GM19035 (cell line): Measurements from ENCODE around the gene HIVEP2.

Experiments
- ATAC-seq: cut with Tn5 transposase; IDR thresholded peaks from one replicate; pipeline ENCODE4 v1.9.1; 2021; ENCODE audit not compliant: unreplicated experiment

The HIVEP2 gene

GRCh38 chr6:142867355-142867801 lies 77.6 kb downstream of the HIVEP2 start:
- no peak for ATAC-seq

GRCh38 chr6:142863981-142864380 lies 81.0 kb downstream of the HIVEP2 start:
- ATAC-seq: no peak

DNA sequence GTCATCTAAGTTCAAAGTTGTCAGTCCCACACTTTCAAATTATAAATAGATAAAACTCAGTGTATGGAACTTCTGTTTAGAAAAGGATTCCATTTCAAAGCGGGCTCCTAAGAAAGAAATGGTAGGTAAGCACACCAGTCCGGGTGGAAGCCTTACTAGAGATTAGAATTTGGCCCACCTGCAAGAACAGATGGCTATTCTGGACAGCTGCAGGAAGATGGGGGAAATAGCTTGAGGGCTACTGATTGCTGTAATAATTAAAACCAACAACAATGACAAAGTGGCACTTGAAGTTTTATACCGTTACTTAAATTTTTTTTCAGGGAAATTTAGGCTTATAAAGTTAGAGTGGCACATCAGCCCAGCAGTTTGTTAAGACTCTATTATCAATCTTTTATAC lies 83.3 kb downstream of the HIVEP2 start:
- ATAC-seq: no peak

- no peak for ATAC-seq
These were observed 84.5 kb downstream of the HIVEP2 start for GRCh38 chr6:142860498-142860897.

GRCh38 chr6:142857796-142858555 lies 87.0 kb downstream of the HIVEP2 start:
- peak; percentile 13 for ATAC-seq

DNA sequence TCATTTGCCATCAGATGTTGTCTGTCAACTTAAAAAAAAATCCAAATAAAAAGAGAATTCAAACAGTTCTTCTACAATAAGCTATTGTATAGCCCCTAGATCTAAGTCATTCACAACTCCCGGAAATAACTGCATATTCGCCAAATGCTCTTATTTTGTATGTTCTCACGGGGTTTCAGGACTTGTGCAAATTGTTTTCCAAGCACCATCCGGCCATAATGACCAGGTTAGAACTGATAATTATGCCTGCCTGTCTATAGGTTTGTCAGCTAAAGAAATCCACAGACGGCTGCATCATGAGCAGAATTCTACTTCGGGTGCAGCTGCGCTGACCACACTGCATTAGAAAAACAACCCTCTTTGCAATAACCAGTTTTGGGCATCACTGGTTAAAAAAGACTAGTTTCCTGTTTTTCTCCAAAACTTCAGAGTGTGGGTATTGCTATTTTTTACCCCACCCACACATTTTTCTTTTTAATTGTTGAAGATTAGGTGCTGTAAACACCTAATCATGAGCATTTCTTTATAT lies 87.7 kb downstream of the HIVEP2 start:
- peak; percentile 46 for ATAC-seq

GRCh38 chr6:142856624-142857232 lies 88.2 kb downstream of the HIVEP2 start:
- ATAC-seq: peak; percentile 70

GRCh38 chr6:142855893-142856623 lies 88.9 kb downstream of the HIVEP2 start:
- peak; percentile 19 for ATAC-seq

- no peak for ATAC-seq
These were observed 90.1 kb downstream of the HIVEP2 start for GRCh38 chr6:142854589-142855488.

DNA sequence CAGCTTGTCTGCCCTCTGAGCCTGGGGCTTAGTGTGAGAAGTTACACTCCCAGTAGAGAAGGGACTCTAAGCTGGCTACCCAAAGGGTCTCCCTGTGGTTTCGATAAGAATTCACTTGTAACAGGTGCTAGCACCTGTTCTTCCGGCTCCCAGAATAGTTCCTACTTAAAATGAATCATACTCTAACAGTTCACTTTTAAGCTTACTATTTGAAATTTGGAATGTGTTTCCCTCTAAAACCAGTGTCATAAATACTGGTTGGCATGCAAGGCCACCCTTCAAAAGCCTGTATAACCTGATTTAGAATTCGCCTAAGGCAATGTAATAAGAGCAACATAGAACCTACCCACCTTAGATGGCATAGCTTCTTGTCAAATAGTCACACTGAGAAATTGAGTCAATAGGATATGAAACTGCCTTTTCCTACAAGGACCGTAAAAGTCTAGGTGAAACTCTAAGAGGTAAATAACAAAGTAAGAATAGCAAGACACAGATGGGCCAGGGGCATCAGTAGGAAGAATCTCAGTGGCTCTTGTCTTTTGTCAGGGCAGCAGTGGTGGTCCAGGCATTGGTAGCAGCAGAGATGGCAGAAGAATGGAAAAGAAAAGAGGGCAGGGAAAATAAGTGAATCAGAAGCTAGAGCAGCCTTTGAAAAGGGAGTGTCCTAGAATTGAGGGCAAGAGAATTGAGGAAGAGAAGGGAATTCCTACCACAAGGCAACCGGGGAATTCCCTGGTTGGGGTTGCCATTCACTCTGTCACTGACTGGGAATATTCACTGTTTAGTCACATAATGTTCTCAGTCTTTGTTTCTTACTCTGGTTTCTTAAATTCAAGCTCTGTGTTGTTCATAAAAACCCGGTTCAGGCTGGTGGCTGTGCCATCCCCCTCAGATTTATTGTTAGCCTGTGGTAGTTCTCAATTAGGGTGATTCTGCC lies 91.5 kb downstream of the HIVEP2 start:
- no peak for ATAC-seq

- no peak for ATAC-seq
These were observed 93.4 kb downstream of the HIVEP2 start for GRCh38 chr6:142851601-142852000.

DNA sequence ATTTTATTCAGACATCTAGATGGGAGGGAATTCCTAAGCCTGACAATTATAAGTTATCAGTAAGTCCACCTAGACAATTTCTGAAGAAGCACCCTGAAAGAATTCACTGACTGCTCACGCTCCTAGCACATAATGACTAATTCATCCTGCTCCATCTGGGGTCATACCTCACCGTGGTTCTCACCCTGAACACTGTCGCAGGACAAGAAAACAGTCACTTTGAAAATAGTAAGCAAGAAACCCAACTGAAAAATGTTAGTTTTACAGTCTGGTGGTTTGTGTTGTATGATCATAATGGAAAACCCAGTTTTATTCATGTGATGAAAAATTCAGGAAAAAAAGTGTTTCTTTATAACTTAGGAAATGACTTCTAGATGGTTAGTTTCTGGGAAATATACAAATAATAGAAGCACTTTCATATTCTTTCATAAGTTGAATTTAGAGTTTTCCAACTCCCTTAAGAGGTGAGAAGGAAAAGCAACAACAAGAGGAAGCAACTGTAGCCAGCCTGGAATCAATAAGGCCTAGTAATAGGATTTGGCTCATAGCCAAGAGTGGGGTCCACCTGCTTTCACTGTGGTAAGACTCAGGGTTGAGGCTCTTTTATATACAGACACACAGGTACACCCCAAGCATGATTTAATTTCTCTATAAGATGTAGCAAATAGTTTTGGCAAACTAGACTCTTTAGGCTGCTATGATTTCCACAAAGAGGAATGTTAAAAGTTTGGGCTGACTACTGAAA lies 94.1 kb downstream of the HIVEP2 start:
- ATAC-seq: peak; percentile 56

GRCh38 chr6:142848976-142849375 lies 96.0 kb downstream of the HIVEP2 start:
- ATAC-seq: no peak

GRCh38 chr6:142848156-142848555 lies 96.8 kb downstream of the HIVEP2 start:
- ATAC-seq: no peak

DNA sequence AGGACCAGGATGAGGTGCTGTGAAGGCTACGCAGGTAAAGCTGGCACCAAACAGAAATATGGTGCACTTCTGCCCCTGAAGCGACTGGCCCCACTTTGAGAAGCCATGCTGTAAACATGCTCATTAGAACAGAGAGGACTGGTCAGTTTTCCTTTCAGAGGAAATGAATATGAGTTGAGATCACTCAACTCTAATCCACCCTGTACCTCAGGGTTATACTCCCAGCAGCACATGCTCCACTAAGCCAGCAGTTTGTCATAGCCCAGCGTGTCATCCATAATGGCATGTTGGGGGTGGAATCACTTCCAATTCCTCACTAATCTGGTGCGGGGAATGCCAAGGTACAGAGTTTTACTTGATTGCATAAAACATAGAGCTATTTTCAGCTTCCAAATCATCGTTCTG lies 98.1 kb downstream of the HIVEP2 start:
- no peak for ATAC-seq

- ATAC-seq: no peak
These were observed 98.5 kb downstream of the HIVEP2 start for GRCh38 chr6:142846459-142846831.

DNA sequence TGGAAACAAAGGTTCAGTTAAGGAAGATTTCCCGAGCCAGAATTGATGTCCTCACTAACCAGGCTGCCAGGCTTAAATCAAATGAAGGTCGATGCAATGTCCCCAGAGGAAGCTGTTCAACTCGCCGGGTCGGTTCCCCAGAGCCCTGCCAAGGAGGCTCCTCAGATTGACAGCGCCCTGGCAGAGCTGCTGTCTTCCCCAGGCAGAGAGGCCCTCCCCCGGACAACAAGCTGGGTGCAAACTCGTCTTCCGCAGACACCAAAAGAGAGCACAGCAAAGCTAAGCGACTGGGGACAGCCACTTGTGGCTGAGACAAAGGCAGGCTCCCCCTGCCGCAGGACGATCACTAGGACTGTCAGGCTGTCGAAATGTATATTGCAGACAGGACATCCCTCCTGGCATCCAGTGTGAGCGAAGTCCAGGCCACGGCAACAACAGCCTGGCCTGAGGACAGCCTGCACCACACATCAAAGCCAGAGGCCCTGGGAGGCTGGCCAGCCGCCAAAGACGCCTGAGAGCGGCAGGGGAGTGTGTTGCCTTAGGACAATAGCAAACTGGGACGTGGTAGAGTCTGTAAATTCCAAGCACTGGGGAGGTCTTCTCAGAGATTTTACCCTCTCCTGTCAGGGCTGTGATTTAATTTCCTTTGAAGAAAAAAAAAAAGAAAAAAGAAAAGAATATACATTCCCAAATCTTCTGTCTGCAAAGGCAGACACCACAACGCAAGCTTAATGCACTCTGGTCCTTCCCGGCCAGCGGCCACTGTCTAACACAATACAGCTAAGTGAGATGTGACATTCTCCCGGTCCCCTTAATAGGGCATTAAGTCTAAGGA lies 99.1 kb downstream of the HIVEP2 start:
- no peak for ATAC-seq

GRCh38 chr6:142845143-142845571 lies 99.8 kb downstream of the HIVEP2 start:
- ATAC-seq: peak; percentile 42
